Activated naive CD4-positive, alpha-beta T cell treated with anti-CD3 and anti-CD28 coated beads, Interleukin-2, amount 50 U/mL, for 16 hours (primary cell): ENCODE data around the gene SRRD.

Source experiments
- DNase-seq: peaks from one replicate; pipeline ENCODE4 v3.0.0-alpha.2; 2020

The SRRD gene

DNA sequence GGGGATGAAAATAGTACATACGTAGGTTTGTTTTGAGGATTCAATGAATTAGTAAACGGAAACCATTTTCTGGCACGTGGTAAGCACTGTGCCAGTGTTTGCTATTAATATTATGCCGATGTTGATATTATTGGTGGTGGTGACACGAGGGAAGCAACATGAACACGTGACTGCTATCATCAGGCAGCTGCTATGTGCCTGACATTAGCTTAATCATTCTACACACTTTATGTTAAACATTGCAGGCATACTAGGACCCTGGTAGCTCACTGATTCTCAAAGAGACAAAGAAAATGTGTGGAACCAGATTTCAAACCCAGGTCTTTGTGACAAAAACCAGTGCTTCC, 656 bp downstream of the SRRD start:
- DNase-seq = no peak

GRCh38 chr22:26485013-26485412, 1.3 kb downstream of the SRRD start:
- DNase-seq = no peak

- DNase-seq = no peak
Measured at GRCh38 chr22:26485806-26486390, 2.2 kb downstream of the SRRD start.

DNA sequence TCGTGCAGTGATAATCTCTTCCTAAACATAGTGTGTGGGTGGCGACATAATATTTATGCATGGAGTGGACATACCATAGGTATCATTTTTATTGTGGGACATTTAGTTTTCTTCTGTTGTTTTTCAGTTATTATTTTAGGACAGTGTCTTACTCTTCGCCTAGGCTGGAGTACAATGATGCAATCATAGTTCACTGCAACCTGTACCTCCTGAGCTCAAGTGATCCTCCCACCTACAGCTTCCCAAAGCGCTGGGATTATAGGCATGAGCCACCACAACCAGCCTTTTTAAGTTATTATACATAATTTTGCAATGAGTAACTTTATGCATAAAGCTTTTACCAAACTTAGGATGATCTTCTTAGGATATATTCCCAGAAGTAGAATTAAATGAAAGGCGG, 2.7 kb downstream of the SRRD start:
- no peak for DNase-seq

DNA sequence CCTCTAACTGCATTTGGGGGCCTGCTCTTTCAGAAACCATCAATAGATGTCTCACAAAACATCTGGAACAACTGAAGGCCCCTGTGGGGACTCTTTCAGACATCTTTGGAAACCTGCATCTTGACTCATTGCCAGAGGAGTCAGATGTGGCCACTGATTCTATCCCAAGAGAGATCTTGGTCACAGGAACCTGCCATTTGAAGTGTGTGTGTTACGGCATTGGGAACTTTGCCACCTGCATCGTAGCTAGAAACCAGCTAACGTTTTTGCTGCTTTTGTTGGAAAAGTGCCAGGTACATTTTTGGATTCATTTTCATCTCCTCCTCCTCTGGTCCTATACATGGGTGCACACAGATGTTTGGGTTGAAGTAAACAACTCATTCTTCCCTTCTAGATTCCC, 4.3 kb downstream of the SRRD start:
- DNase-seq = no peak

DNA sequence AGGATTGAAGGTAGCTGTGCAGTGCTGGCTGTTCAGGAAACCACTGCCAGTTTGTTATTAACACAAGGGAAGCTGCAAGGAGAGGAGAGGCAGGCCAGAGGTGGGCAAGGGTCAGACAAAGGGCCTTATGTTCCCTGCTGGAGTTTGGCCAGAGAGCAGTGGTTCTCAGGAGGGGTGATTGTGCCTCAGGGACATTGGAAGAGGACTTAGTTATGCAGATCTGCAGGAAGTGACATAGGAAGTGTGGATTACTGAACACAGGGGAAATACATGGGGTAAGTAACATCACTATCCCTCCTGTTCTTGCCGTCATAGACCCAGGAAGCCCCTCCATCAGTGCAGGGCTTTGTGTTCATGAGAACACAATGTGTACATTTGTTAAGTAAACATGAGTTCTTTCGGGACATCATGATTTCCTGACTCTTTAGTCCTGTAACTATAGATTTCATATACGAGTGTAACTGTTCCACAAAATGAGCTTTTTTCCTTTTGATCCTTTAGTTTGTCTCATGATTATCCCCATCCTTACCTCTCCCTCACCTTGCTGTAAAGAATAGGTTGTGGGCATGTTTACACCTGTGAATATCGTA, 5.9 kb downstream of the SRRD start:
- no peak for DNase-seq

- DNase-seq = no peak
Measured at GRCh38 chr22:26492220-26492619, 8.5 kb downstream of the SRRD start.

- DNase-seq = no peak
Measured at GRCh38 chr22:26494506-26494905, 10.8 kb downstream of the SRRD start.

DNA sequence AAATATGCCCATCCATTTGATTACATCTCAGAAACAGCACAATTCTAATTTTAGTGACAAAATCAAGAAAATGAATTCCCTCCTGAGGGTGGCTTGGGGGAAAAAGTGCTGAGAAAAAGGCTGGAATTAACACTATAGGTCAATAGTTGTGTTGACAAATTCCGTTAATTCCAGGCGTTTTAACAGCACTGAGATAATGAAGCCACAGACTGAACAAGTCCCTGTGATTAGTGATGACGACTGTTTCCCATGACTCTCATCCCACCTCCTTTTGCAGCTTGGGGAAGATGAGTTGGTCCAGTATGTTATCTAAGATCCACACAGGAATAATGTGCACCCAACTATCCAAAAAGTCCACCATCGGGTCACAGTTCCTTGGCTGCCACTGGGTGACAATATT, 12.8 kb downstream of the SRRD start:
- DNase-seq = no peak

GRCh38 chr22:26499188-26499703, 15.6 kb downstream of the SRRD start:
- DNase-seq = no peak

DNA sequence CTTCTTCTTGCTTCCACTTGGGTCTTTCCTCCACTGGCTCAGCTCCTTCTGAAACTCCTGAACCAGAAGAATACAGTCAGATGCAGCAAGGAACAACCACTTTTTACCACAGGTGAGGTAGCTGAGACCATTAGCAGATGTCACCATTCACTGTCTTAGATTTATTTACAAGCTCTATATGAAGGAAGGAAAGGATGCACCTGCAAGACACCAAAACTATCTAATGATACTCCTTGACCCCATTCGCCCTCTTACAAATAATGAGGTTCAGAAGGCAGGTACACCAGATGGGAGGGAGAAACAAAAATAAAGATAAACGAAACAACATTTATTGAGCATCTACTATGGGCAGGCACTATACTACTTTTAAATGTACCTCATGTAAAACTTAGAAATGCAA, 18.3 kb downstream of the SRRD start:
- DNase-seq = no peak

GRCh38 chr22:26502688-26503561, 19.2 kb downstream of the SRRD start:
- DNase-seq = peak; percentile 32

DNA sequence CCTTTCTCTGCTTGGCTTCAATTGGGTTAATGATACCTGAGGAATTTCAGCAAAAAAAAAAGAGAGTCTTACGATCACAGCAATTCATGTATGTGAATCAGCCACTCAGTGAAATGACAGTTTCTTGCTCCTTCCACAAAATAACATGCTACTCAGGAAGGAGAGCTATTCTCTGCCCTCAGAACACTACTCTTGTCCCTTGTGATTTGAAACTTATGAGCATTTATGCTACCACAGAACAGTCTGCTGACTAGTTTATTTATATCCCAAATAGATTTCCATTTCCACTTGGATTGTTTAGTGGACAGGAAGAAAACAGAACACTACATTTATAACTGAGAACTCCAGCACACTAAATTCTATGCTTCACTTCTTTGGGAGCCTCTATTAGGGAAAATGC, 20.1 kb downstream of the SRRD start:
- DNase-seq = no peak

DNA sequence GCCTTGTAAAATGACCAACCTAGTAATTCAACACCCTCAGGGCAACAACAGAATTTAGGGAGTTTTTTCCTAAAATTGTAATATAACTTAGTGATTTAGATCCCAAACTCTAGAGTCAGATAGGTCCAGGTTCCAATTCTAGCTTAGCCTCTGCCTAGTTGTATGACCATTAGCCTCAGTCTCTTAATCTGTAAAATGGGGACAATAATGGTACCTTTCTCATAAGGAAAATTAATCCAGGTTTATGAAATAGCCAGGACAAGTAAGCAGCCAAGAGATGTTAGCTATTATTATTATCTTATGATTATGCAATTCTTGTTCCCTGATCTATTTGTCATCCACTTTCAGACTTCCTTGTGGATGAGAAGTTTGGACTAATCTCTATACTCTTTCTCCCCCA, 24.5 kb downstream of the SRRD start:
- DNase-seq = no peak

- peak; percentile 92 for DNase-seq
Measured at GRCh38 chr22:26512149-26512793, 28.6 kb downstream of the SRRD start, which contains the start of gene TFIP11. TSS of gene TFIP11 (minus strand) at chr22:26512473. CDS start at chr22:26510272, 2,201 bp downstream.

GRCh38 chr22:26513838-26514237, 30.2 kb downstream of the SRRD start:
- DNase-seq = no peak

GRCh38 chr22:26514419-26515161, 30.9 kb downstream of the SRRD start:
- no peak for DNase-seq

DNA sequence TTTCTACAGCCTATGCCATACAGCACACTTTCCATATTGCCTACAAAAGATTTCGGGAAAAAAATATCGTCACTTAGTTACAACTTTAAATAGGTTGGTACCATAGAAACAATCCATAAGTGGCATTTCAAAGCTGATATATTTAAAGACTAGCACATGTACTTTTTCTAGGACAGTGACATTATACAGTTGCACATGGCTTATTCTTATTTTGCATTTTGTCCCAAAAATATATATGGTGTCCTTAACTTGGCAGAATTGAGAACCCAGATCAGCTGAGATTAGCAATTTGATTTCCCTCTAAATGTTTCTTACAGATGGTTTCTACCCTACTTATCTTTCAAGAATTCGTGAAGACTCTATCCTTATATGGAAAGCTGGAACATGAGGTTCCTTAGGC, 32.3 kb downstream of the SRRD start:
- DNase-seq = no peak

DNA sequence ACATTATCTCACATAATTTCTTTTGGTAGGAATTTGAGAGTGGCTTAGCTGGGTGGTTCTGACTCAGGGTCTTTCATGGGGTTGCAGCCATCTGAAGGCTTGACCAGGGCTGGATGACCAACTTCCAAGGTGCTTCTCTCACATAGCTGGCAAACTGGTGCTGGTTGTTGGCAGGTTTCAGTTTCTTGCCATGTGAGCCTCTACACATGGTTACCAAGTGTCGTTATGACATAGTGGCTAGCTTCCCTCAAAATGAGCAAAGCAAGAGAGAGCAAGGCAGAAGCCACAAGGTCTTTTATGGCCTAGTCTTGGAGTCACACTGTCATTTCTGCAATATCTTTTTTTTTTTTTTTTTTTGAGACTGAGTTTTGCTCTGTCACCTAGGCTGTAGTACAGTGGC, 32.8 kb downstream of the SRRD start:
- DNase-seq = no peak

GRCh38 chr22:26517429-26517828, 33.8 kb downstream of the SRRD start:
- DNase-seq = no peak

- no peak for DNase-seq
Measured at GRCh38 chr22:26522012-26522411, 38.3 kb downstream of the SRRD start.

DNA sequence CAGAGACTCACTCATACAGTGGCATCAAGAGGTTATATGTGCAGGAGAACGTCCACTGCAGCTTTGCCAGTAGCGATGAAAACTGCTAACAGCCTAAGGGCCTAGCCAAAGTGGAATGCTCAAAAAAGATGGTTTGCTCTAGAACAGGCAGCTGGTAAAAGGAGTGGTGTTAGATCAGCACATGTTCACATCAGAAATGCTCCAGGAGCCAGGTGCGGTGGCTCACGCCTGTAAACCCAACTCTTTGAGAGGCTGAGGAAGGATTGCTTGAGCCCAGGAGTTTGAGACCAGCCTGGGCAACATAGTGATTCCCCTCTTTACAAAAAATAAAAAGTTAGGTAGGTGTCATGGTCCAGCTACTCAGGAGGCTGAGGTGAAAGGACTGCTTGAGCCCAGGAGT, 38.9 kb downstream of the SRRD start:
- no peak for DNase-seq

GRCh38 chr22:26524870-26525269, 41.2 kb downstream of the SRRD start:
- no peak for DNase-seq
